ENCODE measurements around the gene LARGE1.
"Not testable (repeated sequence)": the region's sequence is repeated elsewhere in the genome, so short reads cannot be mapped to it uniquely, and the experiment has no call there.

LARGE1 gene

GRCh38 chr22:33400061-33400840 is 520.0 kb downstream of the LARGE1 start:
- DNase-seq, result no peak

- no peak for DNase-seq
These were observed 522.8 kb downstream of the LARGE1 start for GRCh38 chr22:33397381-33397907.

DNA sequence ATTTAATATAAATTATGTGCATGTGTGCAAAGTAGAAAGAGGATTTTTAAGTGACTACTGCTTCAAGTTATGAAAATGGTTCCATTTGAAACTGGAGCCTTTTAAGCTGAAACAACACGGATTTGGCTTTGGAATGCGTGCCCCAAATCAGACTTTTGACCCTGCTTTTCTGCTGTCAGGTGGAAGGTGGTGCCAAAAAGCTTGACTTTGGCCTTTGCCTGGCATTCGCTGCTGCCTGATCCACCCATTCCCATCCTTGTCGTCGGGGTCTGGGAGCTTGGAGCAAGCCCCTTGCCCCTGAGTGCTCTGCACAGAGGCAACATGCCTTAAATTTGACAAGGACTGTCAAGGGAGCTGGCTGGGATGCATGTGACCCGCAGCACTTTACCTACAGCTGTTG is 526.8 kb downstream of the LARGE1 start:
- no peak for DNase-seq

DNA sequence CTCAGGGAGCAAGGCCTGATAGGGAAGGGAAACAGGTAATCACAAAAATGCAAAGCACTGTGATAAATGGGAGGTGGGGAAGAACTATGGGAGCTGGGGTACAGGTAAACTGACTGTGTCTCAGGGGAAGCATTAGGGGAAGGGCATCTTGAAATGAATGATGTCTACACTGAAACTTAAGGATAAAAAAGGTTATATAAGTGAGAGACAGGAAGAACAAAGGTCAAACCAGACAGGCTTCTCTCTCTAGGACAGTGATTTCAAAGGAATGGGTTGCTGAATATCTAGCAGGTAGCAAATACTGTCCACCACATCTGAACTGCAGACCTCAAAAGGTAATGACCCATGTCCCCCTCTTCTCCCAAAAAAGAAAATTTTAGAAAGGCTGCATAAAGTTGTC is 529.0 kb downstream of the LARGE1 start:
- no peak for DNase-seq

DNA sequence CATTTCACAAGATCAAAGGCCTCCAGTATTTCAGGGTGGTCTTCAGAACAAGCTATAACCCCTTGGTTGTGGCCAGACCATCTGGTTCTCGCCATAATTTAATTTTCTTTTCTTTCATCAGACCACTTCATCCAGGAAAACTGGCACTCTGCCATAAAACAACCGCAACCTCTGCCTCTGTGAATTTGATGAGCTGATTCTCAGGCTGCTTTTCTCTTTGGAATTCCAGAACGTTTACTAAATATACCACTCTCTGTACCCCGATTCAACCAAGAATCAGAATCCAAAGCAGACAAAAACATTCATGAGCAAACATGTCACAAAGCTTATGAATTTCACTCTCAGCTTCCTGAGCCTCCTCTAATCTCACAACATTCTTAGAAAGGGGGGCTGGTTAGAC is 530.3 kb downstream of the LARGE1 start:
- no peak for DNase-seq

DNA sequence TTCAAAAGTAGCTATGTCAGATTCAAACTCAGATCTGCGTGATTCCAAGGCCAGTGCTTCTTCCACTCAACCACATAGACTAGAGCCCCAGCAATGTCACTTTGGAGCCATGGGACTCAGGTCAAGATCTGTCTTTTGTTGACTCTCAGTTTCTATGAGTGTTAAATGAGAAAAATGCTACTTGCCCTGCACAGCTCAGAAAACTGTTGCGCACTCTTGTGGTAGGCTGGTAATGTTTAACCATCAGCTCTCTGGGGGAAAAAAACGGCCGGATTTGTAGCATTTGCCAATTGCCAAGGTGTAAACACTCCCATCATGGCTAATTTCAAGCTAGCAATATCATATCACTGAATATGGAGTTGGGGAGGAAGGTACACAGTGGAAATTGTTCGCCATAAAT is 534.0 kb downstream of the LARGE1 start:
- no peak for DNase-seq

DNA sequence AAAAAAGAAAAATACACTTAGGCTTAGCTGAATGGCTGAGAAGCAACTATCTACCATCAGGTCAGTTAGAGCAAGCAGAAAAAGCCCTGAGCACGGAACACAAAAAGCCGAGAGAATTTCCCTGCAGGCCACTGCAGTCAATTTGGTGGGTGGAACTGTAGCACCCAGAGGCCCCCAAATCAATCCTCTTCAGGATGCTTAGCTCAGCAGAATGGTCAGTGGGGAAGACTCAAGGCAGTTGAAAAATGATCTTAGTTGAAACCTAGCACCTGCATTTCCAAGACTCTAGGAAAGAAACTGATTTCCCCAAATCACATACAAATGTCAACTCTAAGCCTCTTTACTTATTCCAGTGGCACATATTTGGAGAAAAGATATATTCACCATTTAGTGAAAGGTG is 534.7 kb downstream of the LARGE1 start:
- DNase-seq, result no peak

- DNase-seq, result no peak
These were observed 537.8 kb downstream of the LARGE1 start for GRCh38 chr22:33382436-33382835.

- no peak for DNase-seq
These were observed 538.5 kb downstream of the LARGE1 start for GRCh38 chr22:33381531-33382406.

DNA sequence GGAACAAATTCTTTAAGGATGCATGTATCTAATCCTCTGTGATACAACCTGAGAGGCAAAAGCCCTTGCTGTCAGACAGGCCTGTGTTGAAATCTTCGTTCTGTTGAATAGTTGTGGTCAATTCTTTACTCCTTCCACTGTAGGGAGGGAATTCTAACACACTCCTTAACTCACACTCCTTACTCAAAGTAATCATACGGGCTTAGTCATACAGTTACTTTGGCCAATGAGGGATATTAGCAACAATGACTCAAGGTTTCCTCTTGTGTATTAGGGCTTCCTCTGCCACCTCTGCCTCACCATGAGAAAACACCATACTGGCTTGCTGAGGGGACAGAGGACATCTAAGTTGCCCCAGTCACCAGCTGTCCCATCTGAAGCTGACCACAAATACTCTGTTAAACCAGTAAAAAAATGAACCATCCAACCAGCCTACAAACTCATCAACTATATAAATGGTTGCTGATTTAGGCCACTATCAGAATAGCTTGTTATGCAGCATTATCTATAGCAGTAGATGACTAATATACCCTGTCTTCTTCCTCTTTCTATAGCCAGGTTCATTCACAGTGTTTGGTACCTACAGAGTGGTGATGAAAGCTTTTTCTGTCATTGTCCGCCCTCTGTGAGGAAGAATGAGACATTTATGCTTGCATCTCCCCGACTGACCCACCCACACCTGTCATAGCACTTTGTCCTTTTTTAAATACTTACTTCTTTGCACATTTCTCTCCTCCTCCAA is 539.3 kb downstream of the LARGE1 start:
- DNase-seq, result no peak

- DNase-seq, result no peak
These were observed 540.4 kb downstream of the LARGE1 start for GRCh38 chr22:33379836-33380235.

DNA sequence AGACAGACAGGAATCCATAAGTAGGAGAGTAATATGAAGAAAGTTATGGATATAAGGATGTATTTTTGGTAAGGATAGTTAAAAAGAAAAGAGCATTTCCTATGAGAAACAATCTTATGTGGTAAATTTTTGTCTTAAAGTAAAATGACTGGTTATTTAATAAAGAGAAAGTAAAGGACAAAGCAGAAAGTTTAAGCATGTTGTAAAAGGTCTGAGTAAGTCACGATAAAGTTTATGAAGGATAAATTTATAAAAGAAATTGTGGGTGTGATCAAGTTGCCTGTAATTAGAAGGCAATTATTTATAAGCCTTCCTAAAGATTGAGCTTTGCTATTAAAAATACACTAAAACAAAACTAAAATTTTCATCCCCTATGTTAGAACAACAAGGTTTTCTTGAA is 547.4 kb downstream of the LARGE1 start:
- no peak for DNase-seq

GRCh38 chr22:33363256-33363655 is 557.0 kb downstream of the LARGE1 start:
- DNase-seq, result not testable (repeated sequence)

GRCh38 chr22:33362702-33363101 is 557.6 kb downstream of the LARGE1 start:
- DNase-seq, result no peak

DNA sequence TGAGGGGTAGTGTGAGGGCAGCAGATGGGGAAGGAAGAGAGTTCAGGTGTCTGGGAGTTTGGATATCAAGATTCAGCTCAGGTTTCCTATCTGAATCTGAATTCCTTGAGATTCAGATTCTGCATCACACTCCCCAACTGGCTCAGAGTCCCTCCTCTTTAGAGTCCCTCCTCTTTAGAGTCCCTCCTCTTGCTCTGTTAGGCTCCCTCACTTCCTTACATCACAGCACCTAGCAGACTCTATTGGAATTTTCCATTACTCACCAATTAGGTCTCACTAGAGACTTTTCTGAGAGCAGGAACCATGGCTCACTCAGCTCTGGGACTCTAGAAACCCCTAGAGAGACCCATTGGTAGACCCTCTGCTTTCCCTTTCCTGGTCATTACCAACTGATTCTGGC is 558.7 kb downstream of the LARGE1 start:
- DNase-seq, result no peak

GRCh38 chr22:33357981-33358399 is 562.3 kb downstream of the LARGE1 start:
- no peak for DNase-seq

- DNase-seq, result no peak
These were observed 565.3 kb downstream of the LARGE1 start for GRCh38 chr22:33354928-33355327.

- no peak for DNase-seq
These were observed 566.8 kb downstream of the LARGE1 start for GRCh38 chr22:33353502-33353901.

DNA sequence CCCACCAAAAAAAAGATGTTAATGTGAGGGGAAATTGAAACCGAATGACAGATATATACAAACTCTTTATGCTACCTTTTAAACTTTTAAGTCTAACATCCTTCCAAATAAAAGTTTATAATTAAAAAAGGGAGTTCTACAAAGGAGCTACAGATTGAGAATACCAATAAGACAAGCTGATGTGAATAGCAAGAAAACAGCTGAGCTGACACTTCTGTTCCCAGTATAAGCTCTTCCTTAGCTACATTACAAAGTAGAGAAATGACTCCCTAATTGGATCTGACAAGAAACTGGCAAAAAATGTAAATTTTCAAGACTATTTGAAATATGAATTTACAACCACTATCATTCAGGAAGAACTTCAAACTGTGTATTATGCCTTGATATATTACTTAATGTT is 567.5 kb downstream of the LARGE1 start:
- no peak for DNase-seq

- DNase-seq, result no peak
These were observed 569.3 kb downstream of the LARGE1 start for GRCh38 chr22:33350961-33351360.

- no peak for DNase-seq
These were observed 569.8 kb downstream of the LARGE1 start for GRCh38 chr22:33350491-33350890.

GRCh38 chr22:33347002-33347401 is 573.3 kb downstream of the LARGE1 start:
- no peak for DNase-seq

DNA sequence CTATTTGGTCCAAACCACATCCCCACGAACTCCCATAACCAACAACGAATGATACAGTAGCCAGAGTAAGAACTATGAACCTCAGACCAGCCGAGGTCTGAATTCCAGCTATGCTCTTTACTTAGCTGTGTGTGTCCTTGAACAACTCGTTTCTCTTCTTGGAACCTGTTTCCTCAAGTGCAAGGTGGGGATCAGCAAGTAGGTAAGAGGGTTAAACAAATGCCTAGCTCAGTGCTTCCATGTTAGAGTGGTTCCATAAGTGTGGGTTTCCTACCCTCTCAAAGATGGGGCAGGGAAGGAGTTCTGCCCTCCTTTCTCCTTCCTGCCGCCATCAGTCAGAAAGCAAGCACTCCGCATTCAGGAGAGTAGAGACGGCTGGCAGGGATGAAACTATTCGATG is 578.7 kb downstream of the LARGE1 start:
- no peak for DNase-seq

Measured in activated CD4-positive, alpha-beta T cell treated with anti-CD3 and anti-CD28 coated beads, Interleukin-2, amount 50 U/mL, for 1 hour (primary cell).